Neural crest cell (in vitro differentiated cells): ENCODE data around the gene BIK. TPM values are rescaled to one million over a fixed set of nuclear protein-coding genes. Genes with fewer than 3 reads are reported as not detected.

ENCODE experiments used
- DNase-seq: peaks from one replicate; pipeline ENCODE4 v3.0.0; 2021; ENCODE audit warnings: low read depth, mixed read lengths, low spot score
- H3K27ac Mint-ChIP-seq: one replicate; pipeline ENCODE4 v1.8.0; 2021; ENCODE audit warnings: mild to moderate bottlenecking, mixed read lengths; ENCODE audit not compliant: unreplicated experiment
- H3K27me3 Mint-ChIP-seq: 2 replicates; pipeline ENCODE4 v1.8.0; 2021; ENCODE audit warnings: low read depth, mild to moderate bottlenecking, mixed read lengths
- H3K36me3 Mint-ChIP-seq: 2 replicates; pipeline ENCODE4 v1.8.0; 2021; ENCODE audit warnings: low read depth, mild to moderate bottlenecking, mixed read lengths
- H3K4me1 Mint-ChIP-seq: 2 replicates; pipeline ENCODE4 v1.8.0; 2021; ENCODE audit warnings: mixed read lengths
- H3K4me3 Mint-ChIP-seq: one replicate; pipeline ENCODE4 v1.8.0; 2021; ENCODE audit warnings: mild to moderate bottlenecking, mixed read lengths
- H3K9me3 Mint-ChIP-seq: 2 replicates; pipeline ENCODE4 v1.8.0; 2021; ENCODE audit warnings: mixed read lengths
- CTCF ChIP-seq: fragments of 200-600 bp; sonication (generic); conservative IDR thresholded peaks from 2 replicates; pipeline ENCODE4 v1.5.0; 2021; ENCODE audit warnings: antibody characterized with exemption, mild to moderate bottlenecking
- long read RNA-seq: library from polyadenylated mRNA; unstranded; transcript quantifications from one replicate; pipeline ENCODE4 v2.0.0, GENCODE V29; 2020
- total RNA-seq: library from RNA; stranded (reverse); gene quantifications from 2 replicates; pipeline ENCODE4 v1.2.1, GENCODE V29; 2021

Gene BIK
- total RNA-seq: 0.61 and 0.86 TPM in 2 replicates
- long read RNA-seq, partial matches to known transcripts: 0 of 2 reads
- long read RNA-seq, other reads (novel, unspliced or antisense): 0 of 2 reads

GRCh38 chr22:43110444-43110926 is at the start of gene BIK:
BIK (plus strand) TSS chr22:43110750; CDS start chr22:43124023, 13,273 bp downstream.
- H3K36me3 Mint-ChIP-seq: no peaks in the 10 kb centered on the region
- H3K27me3 Mint-ChIP-seq: peaks cover 64% of the 10 kb centered on the region
- H3K9me3 Mint-ChIP-seq: no peaks in the 10 kb centered on the region
- H3K4me1 Mint-ChIP-seq: peaks cover 21% of the 10 kb centered on the region
- H3K27ac Mint-ChIP-seq: no peak within 1 kb of the TSS
- TF ChIP-seq CTCF: peak; percentile 45
- peak; percentile 27 for DNase-seq
- H3K4me3 Mint-ChIP-seq: peak within 1 kb of the TSS; percentile 84

GRCh38 chr22:43066134-43066533 is 44.4 kb upstream of the BIK start:
- no peaks in the 10 kb centered on the region for H3K27me3 Mint-ChIP-seq
- H3K9me3 Mint-ChIP-seq: no peaks in the 10 kb centered on the region
- H3K27ac Mint-ChIP-seq: no peak overlapping the region
- no peaks in the 10 kb centered on the region for H3K4me1 Mint-ChIP-seq
- peaks cover 5% of the 10 kb centered on the region for H3K36me3 Mint-ChIP-seq
- DNase-seq: no peak
- H3K4me3 Mint-ChIP-seq: no peak overlapping the region
- TF ChIP-seq CTCF: no peak

GRCh38 chr22:43066844-43067385 is 43.6 kb upstream of the BIK start:
- no peaks in the 10 kb centered on the region for H3K9me3 Mint-ChIP-seq
- peaks cover 5% of the 10 kb centered on the region for H3K36me3 Mint-ChIP-seq
- no peak overlapping the region for H3K4me3 Mint-ChIP-seq
- H3K27me3 Mint-ChIP-seq: no peaks in the 10 kb centered on the region
- H3K4me1 Mint-ChIP-seq: no peaks in the 10 kb centered on the region
- no peak for DNase-seq
- TF ChIP-seq CTCF: no peak
- H3K27ac Mint-ChIP-seq: no peak overlapping the region

GRCh38 chr22:43077121-43077877 is 33.3 kb upstream of the BIK start:
- Mint-ChIP-seq H3K9me3 (no peaks in the 10 kb centered on the region), H3K27me3 (no peaks in the 10 kb centered on the region), H3K27ac (peak overlapping the region; percentile 39), H3K4me1 (no peaks in the 10 kb centered on the region), H3K36me3 (no peaks in the 10 kb centered on the region), H3K4me3 (no peak overlapping the region)
- TF ChIP-seq CTCF: no peak
- no peak for DNase-seq

- H3K27ac Mint-ChIP-seq: no peak overlapping the region
- no peaks in the 10 kb centered on the region for H3K4me1 Mint-ChIP-seq
- no peaks in the 10 kb centered on the region for H3K36me3 Mint-ChIP-seq
- no peak overlapping the region for H3K4me3 Mint-ChIP-seq
- H3K9me3 Mint-ChIP-seq: no peaks in the 10 kb centered on the region
- no peak for TF ChIP-seq CTCF
- no peaks in the 10 kb centered on the region for H3K27me3 Mint-ChIP-seq
- DNase-seq: no peak
Observed at GRCh38 chr22:43078522-43078921, 32.0 kb upstream of the BIK start.
